SKM-1 (cell line): ENCODE data around the gene PTGER3.

Source experiments
- DNase-seq: peaks from one replicate; lab custom pipeline; 2025; ENCODE audit not compliant: unreplicated experiment; lab: John Stamatoyannopoulos, UW

Gene PTGER3

DNA sequence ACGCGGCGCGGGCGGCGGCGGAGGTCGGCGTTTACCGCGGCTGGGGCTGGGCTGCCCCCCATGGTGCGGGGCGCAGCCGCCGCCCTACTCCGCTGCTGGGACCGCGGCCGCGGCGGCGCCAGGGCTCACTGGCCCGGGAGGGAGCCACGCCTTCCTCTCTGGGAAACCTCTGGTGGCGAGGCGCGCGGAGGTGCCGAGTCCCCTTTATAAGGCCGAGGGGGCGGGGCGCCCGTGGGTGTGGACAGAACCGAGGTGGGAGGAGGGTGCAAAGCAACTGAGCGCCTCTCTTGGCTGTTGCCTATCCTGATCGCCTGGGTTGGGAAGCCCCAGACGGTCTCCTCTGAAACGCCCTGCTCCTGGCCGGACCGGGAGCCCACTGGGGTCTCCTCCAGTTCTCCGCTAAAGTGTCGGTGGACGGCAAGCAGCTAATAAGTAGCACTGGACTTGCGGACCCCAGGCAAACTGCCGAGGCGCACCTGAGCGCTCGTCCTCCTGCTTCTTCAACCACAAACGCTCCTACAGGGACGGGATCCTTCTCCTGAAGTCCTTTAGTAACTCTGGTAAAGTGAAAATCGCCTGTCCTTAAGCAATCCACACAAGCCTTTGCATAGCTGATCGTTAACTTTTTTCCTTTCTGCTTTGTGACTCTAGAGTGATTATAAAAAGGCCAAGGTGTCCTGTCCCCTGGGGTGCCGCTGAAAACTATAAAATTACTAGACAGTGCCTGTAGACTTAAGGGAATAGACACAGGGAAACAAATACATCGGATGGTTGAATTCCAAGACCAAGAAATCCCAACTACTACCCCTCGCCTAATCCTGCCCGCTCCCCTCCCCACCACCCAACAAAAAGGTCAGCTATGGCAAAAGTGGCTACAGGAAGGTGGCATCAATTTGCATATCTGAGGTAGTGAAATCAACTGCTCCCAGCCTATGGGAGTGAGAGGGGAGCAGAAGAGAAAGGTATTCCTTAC is at the start of gene PTGER3:
PTGER3 (minus strand) TSS at position 182 of the 973 bp plus-strand sequence. CDS start 239 bp downstream, outside the sequence.
- DNase-seq: no peak

DNA sequence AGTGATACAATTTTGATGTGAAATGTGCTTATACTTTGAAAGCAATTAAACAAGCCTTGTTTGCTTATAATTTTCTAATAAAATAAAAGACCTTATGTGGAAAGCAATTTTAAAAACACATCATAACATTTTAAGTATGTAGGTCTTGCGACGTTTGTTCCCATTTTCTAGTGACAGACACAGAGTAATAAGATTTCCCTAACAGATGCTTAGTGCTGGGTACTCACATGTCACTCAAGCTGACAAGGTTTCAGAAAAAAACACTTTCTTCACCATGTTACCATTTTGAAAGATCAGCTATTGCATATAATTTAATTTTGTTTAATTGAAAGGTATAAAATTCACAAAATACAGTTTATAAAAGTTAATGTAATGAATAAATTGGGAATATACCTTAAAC is 47.3 kb upstream of the PTGER3 start:
- no peak for DNase-seq

DNA sequence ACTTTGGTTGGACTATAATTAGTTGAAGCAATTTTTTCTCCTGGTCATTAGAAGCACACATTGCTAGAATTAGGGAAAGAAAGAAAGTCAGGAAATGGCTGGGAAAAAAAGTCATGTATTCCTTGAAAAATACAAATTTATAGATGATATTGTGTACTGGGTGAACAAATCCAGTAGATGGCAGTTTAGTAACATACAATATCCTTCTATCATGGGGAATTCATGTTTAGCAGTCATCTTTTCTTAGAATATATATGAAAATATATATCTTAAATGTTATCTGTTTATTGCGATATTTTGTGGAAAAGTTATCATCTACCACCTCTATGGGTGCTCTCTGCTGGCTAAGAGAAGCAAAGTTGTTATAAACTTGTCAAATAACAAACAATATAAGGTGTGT is 46.3 kb upstream of the PTGER3 start:
- DNase-seq: no peak

DNA sequence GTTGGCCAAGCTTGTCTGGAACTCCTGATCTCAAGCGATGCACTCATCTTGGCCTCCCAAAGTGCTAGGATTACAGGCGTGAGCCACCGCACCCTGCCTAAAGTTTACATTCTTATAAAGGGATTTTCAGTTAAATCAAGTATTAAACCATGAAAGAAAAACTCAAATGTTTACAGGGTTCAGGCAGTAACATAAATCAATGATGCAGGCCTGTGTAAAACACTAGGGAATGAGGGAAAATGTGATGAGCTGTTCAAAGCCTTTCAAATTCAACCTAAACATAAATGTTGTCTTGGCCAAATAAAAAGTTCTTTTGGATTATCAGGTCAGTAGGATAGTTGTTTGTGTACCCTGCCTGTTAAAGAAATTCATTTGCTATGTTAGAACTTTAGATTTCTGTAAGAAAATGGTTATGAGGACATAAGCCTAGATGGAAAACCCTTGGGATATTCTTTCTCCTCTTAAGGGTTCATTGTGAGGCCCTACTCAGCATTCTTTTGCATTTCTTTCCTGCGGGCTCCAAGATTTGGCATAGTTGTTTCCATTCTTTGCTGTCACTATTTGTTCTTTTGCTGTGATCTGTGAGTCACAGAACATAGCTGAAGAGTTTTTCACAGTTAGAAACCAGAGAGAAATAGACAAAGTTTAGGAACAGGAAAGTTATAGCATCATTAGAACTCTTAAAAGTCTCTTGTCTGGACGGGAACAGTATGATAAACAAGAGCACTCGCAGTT is 42.1 kb upstream of the PTGER3 start:
- DNase-seq: no peak

DNA sequence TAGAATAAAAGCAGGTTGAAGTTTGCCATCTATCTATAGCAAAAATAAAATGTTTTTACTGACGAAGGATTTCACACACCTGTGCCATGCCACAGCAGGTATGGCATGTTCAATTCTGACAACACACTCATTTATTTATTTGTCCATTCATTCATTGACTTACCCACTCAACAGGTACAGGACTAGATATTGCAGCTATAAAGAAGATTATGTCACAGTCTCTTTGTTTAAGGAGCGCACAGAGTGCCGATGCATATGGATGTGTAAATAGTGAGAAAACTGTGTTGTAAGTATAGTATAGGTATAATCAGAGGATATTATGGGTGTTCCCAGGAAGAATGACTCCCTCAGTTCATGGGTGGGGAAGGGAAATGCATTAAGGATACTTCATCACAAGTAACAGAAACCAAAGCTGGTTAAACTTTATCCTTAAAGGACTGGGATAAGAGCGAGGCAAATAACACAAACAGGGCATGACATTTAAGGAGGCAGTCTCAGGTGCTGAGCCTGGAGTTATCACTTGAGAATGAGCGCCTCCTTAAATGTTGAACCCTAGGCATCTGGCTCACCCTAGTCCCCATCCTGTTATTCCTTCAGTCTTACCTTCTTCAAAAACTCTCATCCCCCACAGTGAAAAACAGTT is 41.1 kb upstream of the PTGER3 start:
- DNase-seq: no peak

DNA sequence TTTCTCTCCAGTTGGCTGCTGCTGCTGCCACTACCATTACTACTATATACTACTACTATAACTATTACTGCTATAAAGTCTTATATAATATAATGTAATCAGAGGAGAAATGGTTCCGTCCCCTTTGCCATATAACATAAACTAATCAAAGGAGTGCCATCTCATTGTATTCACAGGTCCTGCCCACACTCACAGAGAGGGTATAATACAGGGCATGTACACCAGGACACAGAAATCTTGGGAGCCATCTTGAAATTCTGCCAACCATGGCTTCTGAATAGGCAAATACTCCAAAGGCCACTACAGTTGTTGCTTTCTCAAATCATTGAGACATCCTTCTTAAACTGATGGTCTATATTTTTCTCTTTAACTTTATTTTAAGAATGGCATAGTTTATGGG is 40.1 kb upstream of the PTGER3 start:
- no peak for DNase-seq

DNA sequence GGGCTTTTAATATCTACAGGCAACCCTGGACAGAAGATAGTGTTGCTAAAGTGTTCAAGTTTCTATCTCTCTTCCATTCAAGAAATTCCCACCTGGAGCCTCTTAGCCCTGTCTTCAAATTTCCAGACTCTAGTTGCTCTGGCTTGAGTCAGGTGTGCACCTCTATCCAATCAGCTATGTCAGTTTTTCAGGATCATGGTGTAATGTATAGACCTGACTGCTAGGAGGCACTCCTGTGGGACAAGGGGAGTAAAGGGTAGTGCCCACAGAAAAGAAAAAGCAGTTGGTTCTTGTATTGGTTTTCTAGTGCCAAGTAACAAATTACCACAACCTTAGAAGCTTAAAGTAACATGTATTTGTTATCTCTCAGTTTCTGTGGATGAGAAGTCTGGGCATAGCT is 39.4 kb upstream of the PTGER3 start:
- no peak for DNase-seq

DNA sequence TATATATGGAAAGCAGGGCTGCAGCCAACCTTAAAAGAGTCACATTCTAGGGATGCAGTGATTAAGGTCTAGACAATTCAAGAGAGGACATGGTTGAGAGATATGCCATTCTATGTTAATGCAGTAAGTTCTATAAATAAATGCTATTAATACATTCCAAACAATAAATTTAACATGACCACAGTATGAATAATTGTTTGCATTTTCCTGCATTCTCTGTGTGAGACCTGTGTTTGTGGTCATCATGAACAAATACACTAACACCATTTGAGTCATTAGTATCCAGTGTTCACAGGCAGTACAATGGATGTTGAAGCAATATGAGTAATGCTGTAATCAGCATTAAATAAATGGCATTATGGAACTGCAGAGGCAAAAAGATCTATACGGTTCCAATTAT is 38.7 kb upstream of the PTGER3 start:
- DNase-seq: no peak

DNA sequence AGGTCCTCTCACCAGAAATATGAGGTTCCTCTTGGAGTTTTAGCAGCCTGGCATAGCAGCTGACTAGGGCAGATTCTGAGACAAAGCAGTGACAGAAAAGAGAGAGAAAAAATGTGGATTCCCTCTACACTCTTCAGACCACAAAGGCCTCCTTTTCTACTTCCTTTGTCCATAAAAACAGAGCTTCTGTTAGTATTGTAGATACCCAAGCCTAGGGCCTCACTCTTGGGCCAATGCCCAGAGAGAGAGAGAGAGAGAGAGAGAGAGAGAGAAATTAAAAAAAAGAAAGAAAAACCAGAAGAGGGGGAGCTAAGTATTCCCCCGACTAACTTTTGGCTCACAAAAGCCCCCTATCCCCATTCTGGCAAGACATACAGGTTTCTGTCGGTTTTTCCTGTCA is 35.7 kb upstream of the PTGER3 start:
- DNase-seq: no peak

DNA sequence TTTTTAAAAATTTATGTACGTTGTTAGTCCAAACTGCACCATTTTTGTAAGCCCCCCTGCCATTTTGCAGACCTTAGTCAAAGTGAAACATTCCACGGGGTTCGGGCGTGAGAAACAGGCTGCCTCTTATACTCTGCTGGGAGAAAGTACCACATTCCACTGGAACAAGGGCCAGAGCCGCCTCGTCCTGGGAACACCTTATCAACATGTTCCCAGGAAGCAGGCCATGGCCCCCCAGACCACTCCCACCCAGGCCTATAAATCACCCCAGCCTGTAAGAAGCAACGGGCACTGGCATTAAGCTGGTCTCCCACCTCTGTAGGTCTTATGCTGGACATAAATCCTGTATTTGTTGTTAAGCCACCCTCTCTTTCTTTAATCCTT is 34.1 kb upstream of the PTGER3 start:
- DNase-seq: no peak

DNA sequence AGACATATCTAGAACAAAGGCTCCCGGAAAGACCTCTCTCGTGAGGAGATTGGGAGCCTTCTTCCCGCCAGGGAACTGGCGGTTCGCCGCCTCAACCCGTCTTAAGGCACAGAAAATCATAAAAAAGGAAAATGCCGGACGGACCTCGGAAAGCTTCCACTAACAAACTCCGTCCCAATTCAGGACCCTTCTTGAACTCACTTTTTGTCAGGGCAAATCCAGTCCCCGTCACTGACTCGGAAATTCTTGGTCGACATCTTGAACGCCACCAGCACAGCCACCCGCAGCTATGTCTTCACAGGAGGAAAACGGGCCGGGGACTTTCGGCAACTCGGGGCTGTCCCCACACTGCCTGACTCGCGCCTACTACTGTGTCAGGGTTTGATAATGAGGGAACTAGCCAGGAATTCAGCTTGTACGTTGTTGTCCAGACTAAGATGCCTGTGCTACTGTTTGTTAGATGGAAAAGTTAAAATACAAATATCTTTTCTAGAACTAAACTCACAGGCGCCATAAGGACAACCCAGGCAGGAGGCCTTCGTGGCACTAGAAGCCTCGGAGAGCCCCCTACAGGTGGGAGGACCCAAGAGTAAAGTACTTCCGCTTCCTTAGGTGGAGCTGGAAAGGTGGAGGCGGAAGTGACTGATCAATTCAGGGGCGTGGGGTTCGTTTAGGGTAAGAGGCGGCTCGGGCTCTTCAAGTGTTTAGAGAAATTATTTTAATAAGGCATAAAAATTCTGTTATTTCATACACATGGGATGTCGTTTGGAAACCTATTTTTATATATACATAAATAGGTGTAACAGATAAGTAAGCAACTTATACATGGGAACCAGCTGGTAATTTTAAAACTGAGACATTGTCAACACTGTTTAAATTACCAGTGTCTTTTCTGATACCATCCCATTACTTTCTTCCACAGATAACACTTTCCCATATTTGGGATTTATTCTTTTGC is 33.4 kb upstream of the PTGER3 start, which contains the start of gene ZRANB2:
ZRANB2 (minus strand) TSS at position 297 of the 958 bp plus-strand sequence; CDS start at position 257, 40 bp downstream.
- peak; percentile 93 for DNase-seq

DNA sequence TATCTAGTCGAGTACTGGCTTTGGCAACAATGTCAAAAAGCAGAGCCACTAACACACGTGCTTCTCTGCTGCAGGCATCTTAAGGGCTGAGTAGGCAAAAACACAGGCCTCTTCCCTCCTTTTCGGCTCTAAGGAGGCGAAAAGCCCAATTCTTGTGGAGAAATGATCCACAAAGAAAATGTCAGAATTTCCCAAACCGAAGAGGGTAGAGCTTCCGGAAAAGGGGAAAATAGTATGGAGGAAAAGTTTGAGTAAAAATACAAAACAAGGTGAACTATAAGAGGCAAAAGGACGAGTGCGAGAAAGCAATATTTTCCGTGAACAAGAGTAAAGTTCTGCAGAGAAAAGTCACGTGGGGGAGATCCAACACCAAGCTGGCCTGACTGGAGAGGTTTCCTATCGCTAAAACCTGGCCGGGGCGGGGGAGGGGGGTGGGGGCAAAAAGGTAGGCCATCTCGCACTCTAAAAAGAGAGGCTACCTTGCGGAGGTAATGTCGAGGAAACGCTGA is 32.7 kb upstream of the PTGER3 start:
- DNase-seq: peak; percentile 26

DNA sequence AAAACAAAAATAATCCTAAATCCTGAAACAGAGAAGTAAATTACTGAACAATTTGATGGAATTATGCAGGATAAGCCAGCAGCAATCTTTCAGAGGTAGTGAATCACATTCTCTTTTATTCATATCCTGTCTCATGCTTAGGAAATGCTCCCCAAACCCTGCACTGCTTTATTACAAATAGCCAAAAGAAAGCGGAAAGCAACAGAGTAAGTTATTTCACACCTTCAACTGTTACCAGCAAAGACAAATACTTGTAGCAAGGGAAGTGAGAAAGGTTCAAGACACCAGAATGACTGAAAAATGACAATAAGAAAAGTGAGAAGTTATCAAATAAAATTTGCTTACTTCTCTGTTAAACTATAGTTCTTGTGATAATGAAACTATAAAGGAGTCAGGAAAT is 27.1 kb upstream of the PTGER3 start:
- DNase-seq: no peak

DNA sequence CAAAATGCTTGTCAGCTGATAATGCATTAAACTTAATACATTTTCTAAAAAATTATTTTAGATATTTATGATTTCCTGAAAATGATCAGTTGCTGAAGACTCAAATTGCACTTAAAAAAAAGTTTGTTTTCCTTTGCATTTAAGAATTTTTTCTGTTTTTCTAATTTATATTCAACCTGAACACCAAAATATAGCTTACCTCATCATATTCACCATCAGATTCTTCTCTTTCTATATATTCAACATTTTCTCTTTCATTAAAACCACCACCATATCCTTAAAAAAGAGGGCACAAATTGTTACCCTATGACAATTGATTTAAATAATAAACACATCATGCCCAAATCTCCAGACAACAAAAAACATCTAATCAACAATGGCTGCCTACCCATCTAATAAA is 24.7 kb upstream of the PTGER3 start:
- DNase-seq: no peak

DNA sequence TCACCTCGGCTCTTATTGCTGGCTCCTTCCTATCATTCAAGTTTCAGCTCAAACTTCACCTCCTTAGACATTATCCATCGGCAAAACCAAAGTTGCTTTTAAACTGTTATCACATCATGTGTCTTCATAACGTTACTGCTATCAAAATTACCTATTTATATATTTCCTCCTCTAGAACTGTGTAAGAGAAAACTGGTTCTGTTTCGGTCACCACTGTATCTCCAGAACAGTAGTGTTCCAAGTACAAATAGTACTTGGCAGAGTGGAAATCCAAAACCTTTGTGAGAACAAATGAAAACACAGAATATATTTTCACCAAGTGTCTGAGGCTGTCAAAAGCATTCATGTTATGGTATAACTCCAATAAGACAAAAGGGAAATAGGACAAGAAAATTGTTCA is 24.1 kb upstream of the PTGER3 start:
- DNase-seq: no peak

DNA sequence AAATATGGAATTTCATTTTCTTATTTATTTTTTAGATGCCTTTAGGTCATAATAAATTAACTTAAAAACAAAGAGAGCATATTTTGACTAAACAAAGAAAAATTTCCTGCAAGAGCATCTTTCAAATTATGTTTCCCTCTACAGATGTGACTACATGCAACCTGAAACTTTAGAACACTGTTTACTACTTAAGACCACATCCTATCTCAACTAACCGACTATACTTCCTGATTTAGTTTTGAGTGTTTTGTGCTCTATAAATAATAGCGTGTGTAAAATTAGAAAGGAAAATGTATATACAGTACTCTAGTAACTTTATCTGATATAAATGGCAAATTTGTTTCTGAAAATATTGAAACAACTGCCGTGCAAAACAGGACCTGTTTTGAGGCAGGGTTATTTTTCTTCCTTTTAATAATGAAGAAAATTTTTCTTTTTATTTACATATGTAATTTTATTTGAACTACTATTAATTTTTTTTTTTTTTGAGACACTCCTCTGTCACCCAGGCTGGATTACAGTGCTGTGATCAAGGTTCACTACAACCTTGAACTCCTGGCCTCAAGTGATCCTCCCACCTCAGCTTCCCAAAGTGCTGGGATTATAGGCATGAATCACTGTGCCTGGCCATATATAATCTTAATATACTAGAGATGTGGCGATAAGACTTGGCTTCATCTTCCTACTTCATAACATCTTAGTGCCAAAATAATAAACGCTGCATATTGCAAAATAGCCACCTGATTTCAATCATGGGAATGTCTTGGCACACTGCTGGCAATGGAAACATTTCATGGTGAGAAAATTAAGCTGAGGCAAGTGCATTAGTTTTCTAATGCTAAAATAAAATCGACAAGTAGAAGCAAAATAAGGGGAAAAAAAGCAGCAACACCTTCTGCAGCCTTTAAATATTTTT is 21.0 kb upstream of the PTGER3 start:
- no peak for DNase-seq

DNA sequence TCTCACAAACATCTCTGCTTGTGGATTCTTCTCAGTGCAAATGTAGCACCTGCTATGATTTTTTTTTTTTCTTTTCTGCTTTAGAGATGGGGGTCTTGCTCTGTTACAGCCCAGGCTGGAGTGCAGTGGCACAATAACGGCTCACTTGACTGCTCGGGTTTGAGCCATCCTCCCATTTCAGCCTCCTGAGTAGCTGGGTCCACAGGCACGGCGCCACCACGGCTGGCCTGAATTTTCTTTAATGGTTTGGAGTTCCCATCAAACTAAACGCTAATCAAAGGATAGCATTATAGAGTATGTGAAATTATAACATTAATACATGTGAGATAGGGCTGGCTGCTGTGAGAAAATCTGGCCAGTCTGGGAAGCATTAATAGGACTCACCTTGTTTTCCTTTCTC is 7.2 kb upstream of the PTGER3 start:
- no peak for DNase-seq

DNA sequence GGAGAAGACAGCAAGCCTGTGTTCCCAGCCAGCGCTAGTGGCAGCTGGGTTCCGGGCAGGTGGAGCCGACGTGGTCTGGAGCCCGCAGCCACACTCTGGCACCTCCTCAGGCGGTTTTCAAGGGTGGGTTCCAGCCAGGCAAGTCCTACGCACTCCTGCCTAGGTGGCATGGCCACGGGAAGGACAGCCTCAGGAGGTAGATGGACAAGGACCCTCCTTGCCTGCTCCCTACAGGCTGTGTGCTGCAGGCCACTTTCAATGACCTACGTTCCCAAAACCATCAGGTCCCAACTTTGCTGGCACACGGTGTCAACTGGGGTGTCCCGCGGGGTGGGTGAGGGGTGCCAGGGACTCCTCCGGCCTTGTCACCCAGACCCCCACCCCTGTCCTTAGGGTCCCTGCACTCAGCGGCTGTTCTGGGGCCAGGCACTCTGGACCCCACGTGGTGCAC is 6.7 kb upstream of the PTGER3 start:
- DNase-seq: no peak

DNA sequence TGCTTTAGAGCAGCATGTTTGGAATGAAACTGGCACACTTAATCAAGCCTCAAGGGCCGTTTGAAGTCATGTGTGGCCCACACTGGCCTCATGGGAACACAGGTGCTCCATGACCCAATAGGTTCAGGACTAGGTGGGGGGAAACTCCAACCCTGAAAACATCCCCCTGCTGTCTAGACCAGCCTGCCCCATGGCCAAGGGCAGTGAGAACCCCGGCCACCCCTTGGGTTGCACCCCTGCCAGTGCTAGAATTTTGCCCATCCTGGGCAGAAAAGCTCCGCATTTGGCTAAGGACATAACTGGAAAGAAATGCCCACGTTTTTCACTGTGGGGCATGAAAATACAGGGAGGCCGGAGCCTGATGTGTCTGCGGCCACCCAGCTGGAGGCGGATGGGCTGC is 6.1 kb upstream of the PTGER3 start:
- no peak for DNase-seq
